ENCODE data around the gene ENHO. TPM values are rescaled to one million over a fixed set of nuclear protein-coding genes. Genes with fewer than 3 reads are reported as not detected.

Gene ENHO
- polyA plus RNA-seq, 1 donor (not counting 4 experiments of a cell fraction or from before 2014, with no cell fraction given), result not detected

DNA sequence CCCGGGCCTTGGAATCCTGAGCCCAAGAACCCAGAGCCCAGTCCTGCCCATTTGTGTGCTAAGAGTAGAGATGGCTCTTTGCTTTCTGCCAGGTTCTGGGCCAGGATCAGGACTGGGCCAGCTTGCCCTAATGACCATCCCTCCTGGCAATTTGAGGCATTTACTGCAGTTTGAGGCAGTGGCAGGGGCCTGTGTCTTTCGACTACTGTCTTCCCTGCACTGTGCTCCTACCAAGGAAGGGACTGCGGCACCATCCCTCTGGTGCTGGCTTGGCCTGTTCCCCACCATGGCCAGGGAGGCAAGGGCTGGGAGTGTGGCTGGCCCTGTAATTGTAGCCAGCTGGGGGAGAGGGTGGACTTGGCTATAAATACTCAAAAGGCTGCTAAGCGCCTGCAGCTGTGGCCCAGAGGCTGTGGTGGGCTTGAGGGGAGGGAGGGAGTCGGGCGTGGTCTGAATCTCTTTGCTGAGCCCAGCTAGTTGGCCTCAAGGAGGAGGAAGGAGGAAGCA is 4.6 kb downstream of the ENHO start:
- H3K4me1 ChIP-seq (ENCODE audit: control insufficient read depth, extremely low read depth, insufficient read depth, low read length), result peaks cover under 1% of the 10 kb centered on the region
- no peak for DNase-seq (ENCODE audit: low read depth, low spot score)

GRCh38 chr9:34517185-34517584 is 5.6 kb downstream of the ENHO start:
- Histone ChIP-seq H3K9me1 (ENCODE audit: control insufficient read depth, extremely low read depth, insufficient read depth, low read length) (no peaks in the 10 kb centered on the region), H3K36me3 (ENCODE audit: control insufficient read depth in 2 of 2, extremely low read depth in 1 of 2, insufficient read depth in 2 of 2, low read length in 2 of 2) (no peaks in the 10 kb centered on the region), H3K4me2 (ENCODE audit: control insufficient read depth, extremely low read depth, insufficient read depth, low read depth, low read length) (no peak overlapping the region), H3K9me3 (ENCODE audit: control insufficient read depth, low read depth, low read length) (no peaks in the 10 kb centered on the region), H3K9ac (ENCODE audit: control insufficient read depth, extremely low read depth, insufficient read depth, low read length) (no peak overlapping the region), H3K27ac (ENCODE audit: control insufficient read depth, insufficient read depth, low read length) (no peak overlapping the region), H4K20me1 (ENCODE audit: control insufficient read depth, extremely low read depth, insufficient read depth, low read length) (no peaks in the 10 kb centered on the region), H3K79me2 (ENCODE audit: control insufficient read depth, insufficient read depth, low read length) (no peaks in the 10 kb centered on the region), H3K27me3 (ENCODE audit: control insufficient read depth, extremely low read depth, insufficient read depth, low read length) (peaks cover 15% of the 10 kb centered on the region), H3K4me3 (ENCODE audit: control insufficient read depth in 2 of 3, extremely low read depth in 1 of 3, insufficient read depth in 2 of 3, low read depth in 1 of 3, low read length in 3 of 3) (no peak overlapping the region), H3K4me1 (ENCODE audit: control insufficient read depth, extremely low read depth, insufficient read depth, low read length) (no peaks in the 10 kb centered on the region), H2AFZ (ENCODE audit: control insufficient read depth, low read length) (no peak overlapping the region)
- dilution Hi-C loops (cut with MboI; ENCODE audit: extremely low pct_ligation_motif_present, low sequenced_read_pairs), result no loop called here
- DNase-seq (ENCODE audit: low read depth, low spot score) (no peak), FAIRE-seq (no peak)
- TF ChIP-seq EZH2 (IDR thresholded peaks at IDR 0.05; ENCODE audit: low read length), result no peak
- no peak for TF ChIP-seq CTCF (optimal IDR thresholded peaks at IDR 0.05 in 1 of 3, IDR thresholded peaks at IDR 0.05 in 1 of 3, conservative IDR thresholded peaks at IDR 0.05 in 1 of 3; ENCODE audit: extremely low read depth in 1 of 3, insufficient read depth in 2 of 3, low read length in 3 of 3)

More for the DNA sequence above, 4.6 kb downstream of the ENHO start:
- H3K27me3 ChIP-seq (ENCODE audit: control insufficient read depth, extremely low read depth, insufficient read depth, low read length), result peaks cover 20% of the 10 kb centered on the region
- no peaks in the 10 kb centered on the region for H3K36me3 ChIP-seq (ENCODE audit: control insufficient read depth in 2 of 2, extremely low read depth in 1 of 2, insufficient read depth in 2 of 2, low read length in 2 of 2)
- no peaks in the 10 kb centered on the region for H3K79me2 ChIP-seq (ENCODE audit: control insufficient read depth, insufficient read depth, low read length)
- dilution Hi-C loops (cut with MboI; ENCODE audit: extremely low pct_ligation_motif_present, low sequenced_read_pairs), result no loop called here
- no peak overlapping the region for H3K4me3 ChIP-seq (ENCODE audit: control insufficient read depth in 2 of 3, extremely low read depth in 1 of 3, insufficient read depth in 2 of 3, low read depth in 1 of 3, low read length in 3 of 3)
- H2AFZ ChIP-seq (ENCODE audit: control insufficient read depth, low read length), result no peak overlapping the region
- H4K20me1 ChIP-seq (ENCODE audit: control insufficient read depth, extremely low read depth, insufficient read depth, low read length), result no peaks in the 10 kb centered on the region
- no peaks in the 10 kb centered on the region for H3K9me3 ChIP-seq (ENCODE audit: control insufficient read depth, low read depth, low read length)
- no peak overlapping the region for H3K4me2 ChIP-seq (ENCODE audit: control insufficient read depth, extremely low read depth, insufficient read depth, low read depth, low read length)
- H3K9me1 ChIP-seq (ENCODE audit: control insufficient read depth, extremely low read depth, insufficient read depth, low read length), result no peaks in the 10 kb centered on the region
- H3K27ac ChIP-seq (ENCODE audit: control insufficient read depth, insufficient read depth, low read length), result no peak overlapping the region
- TF ChIP-seq CTCF (optimal IDR thresholded peaks at IDR 0.05 in 1 of 3, IDR thresholded peaks at IDR 0.05 in 1 of 3, conservative IDR thresholded peaks at IDR 0.05 in 1 of 3; ENCODE audit: extremely low read depth in 1 of 3, insufficient read depth in 2 of 3, low read length in 3 of 3) (no peak), EZH2 (IDR thresholded peaks at IDR 0.05; ENCODE audit: low read length) (no peak)
- no peak overlapping the region for H3K9ac ChIP-seq (ENCODE audit: control insufficient read depth, extremely low read depth, insufficient read depth, low read length)
- no peak for FAIRE-seq

Measured in keratinocyte (primary cell).